Measurements from ENCODE around the gene CD164. TPM values are rescaled to one million over a fixed set of nuclear protein-coding genes. Genes with fewer than 3 reads are reported as not detected.

CD164 gene
- total and polyA plus RNA-seq, 2 donors (not counting 3 experiments of a cell fraction or from before 2014, with no cell fraction given) = 116 to 172 TPM

DNA sequence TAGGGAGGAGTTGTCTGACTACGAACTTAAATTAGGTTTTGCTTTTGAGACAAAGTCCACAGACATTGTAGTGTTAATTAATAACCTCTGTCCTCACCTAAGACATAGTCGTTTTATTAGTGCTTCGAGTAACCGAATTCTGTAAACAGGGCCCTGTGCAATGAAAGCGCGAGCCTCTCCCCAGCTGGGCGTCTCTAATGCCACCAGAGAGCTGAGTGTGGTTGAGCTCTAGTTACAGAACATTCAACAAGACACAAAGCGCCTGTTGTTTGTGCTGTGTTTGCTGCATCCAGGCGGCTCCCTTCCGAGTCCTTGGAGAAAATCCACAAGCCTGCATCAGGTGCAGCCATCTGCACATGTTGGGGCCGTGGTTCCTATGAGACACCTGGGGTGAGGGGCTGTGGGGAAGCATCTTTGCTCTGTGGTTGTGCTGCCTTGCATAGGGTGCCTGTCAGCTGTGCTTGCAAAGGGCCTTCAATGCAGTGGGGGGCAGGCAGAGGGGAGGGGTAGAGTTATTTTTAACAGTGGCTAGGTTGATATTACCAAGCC lies 63.9 kb downstream of the CD164 start:
- H2AFZ ChIP-seq (ENCODE audit: low read depth, low read length) = no peak overlapping the region
- no peaks in the 10 kb centered on the region for H3K79me2 ChIP-seq (ENCODE audit: control insufficient read depth, insufficient read depth, low read length)
- no peak overlapping the region for H3K27ac ChIP-seq (ENCODE audit: insufficient read depth, low read depth, low read length)
- ChIA-PET POLR2A (no interaction called here), CTCF (interaction anchor here (1.2 kb wide), 1 partner anchor 130 kb away, joined by 3 read pairs; no protein-coding TSS in a partner anchor)
- no peak overlapping the region for H3K4me2 ChIP-seq (ENCODE audit: insufficient read depth, low read length)
- H3K9me1 ChIP-seq (replicated peaks; ENCODE audit: control insufficient read depth, extremely low read depth, insufficient read depth, low read length) = no peaks in the 10 kb centered on the region
- TF ChIP-seq, protein P1, sequence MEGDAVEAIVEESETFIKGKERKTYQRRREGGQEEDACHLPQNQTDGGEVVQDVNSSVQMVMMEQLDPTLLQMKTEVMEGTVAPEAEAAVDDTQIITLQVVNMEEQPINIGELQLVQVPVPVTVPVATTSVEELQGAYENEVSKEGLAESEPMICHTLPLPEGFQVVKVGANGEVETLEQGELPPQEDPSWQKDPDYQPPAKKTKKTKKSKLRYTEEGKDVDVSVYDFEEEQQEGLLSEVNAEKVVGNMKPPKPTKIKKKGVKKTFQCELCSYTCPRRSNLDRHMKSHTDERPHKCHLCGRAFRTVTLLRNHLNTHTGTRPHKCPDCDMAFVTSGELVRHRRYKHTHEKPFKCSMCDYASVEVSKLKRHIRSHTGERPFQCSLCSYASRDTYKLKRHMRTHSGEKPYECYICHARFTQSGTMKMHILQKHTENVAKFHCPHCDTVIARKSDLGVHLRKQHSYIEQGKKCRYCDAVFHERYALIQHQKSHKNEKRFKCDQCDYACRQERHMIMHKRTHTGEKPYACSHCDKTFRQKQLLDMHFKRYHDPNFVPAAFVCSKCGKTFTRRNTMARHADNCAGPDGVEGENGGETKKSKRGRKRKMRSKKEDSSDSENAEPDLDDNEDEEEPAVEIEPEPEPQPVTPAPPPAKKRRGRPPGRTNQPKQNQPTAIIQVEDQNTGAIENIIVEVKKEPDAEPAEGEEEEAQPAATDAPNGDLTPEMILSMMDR (IDR thresholded peaks at IDR 0.05; ENCODE audit: extremely low read depth in 1 of 2, insufficient read depth in 1 of 2, low read depth in 1 of 2, low read length in 2 of 2) = no peak
- TF ChIP-seq GATA2 (IDR thresholded peaks at IDR 0.05; ENCODE audit: insufficient read depth, insufficient read length, low read depth, low read length) = no peak
- TF ChIP-seq FOS (IDR thresholded peaks at IDR 0.05; ENCODE audit: borderline replicate concordance, insufficient read depth, low read length) = no peak
- TF ChIP-seq POLR2AphosphoS5 (IDR thresholded peaks at IDR 0.05; ENCODE audit: insufficient read depth, low read depth, low read length) = no peak
- no peak for TF ChIP-seq POLR2A (IDR thresholded peaks at IDR 0.05; ENCODE audit: low read depth, low read length)
- TF ChIP-seq JUN (IDR thresholded peaks at IDR 0.05; ENCODE audit: borderline replicate concordance, insufficient read depth, insufficient read length, low read depth) = no peak
- TF ChIP-seq, protein P2, sequence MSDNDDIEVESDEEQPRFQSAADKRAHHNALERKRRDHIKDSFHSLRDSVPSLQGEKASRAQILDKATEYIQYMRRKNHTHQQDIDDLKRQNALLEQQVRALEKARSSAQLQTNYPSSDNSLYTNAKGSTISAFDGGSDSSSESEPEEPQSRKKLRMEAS (IDR thresholded peaks at IDR 0.05; ENCODE audit: insufficient read depth, insufficient read length) = no peak
- no peak for TF ChIP-seq EZH2 (IDR thresholded peaks at IDR 0.05; ENCODE audit: borderline replicate concordance, low read depth, low read length, severe bottlenecking)
- TF ChIP-seq MYC (IDR thresholded peaks at IDR 0.05; ENCODE audit: low read depth, low read length) = no peak
- H3K27me3 ChIP-seq (ENCODE audit: control insufficient read depth in 2 of 2, insufficient read depth in 2 of 2, low read length in 2 of 2) = no peaks in the 10 kb centered on the region
- peaks cover 8% of the 10 kb centered on the region for H3K4me1 ChIP-seq (ENCODE audit: control insufficient read depth, extremely low read depth, insufficient read depth, low read length)
- DNase-seq (ENCODE audit: low read depth, low spot score) (no peak), FAIRE-seq (no peak)
- no peak overlapping the region for H3K9ac ChIP-seq (replicated peaks; ENCODE audit: extremely low read depth, insufficient read depth, low read length)
- intact Hi-C loops (cut with micrococcal nuclease) (no loop called here), dilution Hi-C loops (cut with MboI; ENCODE audit: extremely low pct_ligation_motif_present, low sequenced_read_pairs) (no loop called here)
- BruUV-seq (replicated peaks) = no TSS peak
- no peaks in the 10 kb centered on the region for H3K36me3 ChIP-seq (ENCODE audit: control insufficient read depth in 2 of 2, extremely low read depth in 1 of 2, insufficient read depth in 2 of 2, low read length in 2 of 2)
- no peaks in the 10 kb centered on the region for H3K9me3 ChIP-seq (replicated peaks; ENCODE audit: control insufficient read depth, insufficient read depth, low read length)
- H3K4me3 ChIP-seq (replicated peaks in 1 of 3; ENCODE audit: insufficient read depth in 1 of 3, low read depth in 1 of 3, low read length in 3 of 3) = no peak overlapping the region
- H4K20me1 ChIP-seq (replicated peaks; ENCODE audit: control insufficient read depth, extremely low read depth, insufficient read depth, low read length) = no peaks in the 10 kb centered on the region

Data from endothelial cell of umbilical vein (primary cell).